Body of pancreas (tissue), 4 donors: Measurements from ENCODE around the gene AFG1L.

Source experiments
- CTCF ChIP-seq, 7 experiments: fragments of 450-650 bp in 4 of 7; fragments of 200-600 bp in 3 of 7; sonication (generic) in 3 of 7; IDR thresholded peaks; one replicate each; pipeline ENCODE4 v1.5.1; 2016 to 2019; ENCODE audit warnings: antibody characterized with exemption in 7 of 7
- POLR2A ChIP-seq, 3 donors: fragments of 450-650 bp; IDR thresholded peaks; one replicate each; pipeline ENCODE4 v1.6.1; 2016; ENCODE audit warnings: antibody characterized with exemption in 3 of 3, mild to moderate bottlenecking in 2 of 3

DNA sequence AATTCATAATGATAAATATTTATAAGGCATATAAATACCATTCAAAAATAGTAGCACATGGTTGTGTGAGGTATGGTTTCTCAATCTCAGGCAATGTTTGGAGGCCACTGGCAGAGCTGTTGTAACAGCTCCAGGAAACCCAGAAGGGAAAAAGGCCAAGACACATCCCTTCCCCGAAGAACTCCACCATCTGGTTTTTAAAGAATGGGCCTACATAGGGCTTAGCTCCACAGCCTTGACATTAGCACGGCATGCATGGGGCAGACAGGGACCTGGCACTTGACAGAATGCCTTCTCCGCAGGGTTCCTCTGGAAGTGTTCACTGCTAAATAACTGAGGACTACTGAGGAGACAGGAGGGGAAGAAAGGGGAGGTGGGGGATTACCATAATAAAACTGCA lies 249.8 kb downstream of the AFG1L start:
- TF ChIP-seq CTCF (IDR thresholded peaks at IDR 0.05) (no peak), POLR2A (IDR thresholded peaks at IDR 0.05) (no peak)
